Activated effector memory CD4-positive, alpha-beta T cell treated with anti-CD3 and anti-CD28 coated beads, Interleukin-2, amount 50 U/mL, for 16 hours (primary cell): ENCODE results near the gene ELMO3.
A peak's percentile ranks its signal among the peaks of the same experiment; 100 is the strongest.

Source experiments
- DNase-seq: peaks from one replicate; pipeline ENCODE4 v3.0.0-alpha.2; 2020

ELMO3 gene

DNA sequence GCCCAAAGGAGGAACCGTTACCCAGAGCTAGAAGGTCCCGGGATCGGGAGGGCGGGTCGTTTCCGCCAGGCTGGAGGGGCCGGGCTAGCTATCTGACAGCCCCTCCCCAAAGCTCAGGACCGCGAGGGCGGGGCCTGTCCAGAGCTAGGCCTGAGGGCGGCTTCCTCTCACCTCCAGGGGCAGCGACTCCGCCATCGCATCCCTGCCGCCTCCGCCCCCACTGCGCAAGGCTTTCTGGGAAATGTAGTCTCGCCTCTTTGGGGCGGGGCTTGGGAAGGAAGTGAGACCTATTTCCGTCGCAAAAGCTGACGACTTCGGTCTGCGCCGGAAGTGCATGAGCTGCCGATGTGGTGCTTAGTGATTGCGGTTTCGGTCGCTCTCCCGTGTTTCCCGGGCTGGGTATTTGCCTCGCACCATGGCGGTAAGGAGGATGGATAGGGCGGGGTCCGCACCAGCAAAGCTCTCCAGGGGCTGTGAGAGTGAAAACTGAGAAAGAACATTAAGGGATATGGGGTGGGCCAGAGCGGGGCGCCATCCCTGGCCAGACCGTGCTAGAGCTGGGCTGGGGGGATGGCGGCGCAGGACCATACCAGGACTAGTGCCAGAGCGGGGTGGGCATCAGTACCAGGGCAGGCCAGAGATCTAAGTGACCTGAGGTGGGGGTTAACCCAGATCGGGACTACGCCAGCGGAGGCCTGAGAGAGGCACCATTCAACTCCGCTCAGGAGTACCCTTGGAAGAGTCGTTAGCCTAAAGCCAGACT lies 28.1 kb downstream of the ELMO3 start, which contains the start of gene TMEM208:
TMEM208 (plus strand) TSS at position 327 of the 763 bp plus-strand sequence; CDS start at position 416, 89 bp downstream.
- peak; percentile 99 for DNase-seq

DNA sequence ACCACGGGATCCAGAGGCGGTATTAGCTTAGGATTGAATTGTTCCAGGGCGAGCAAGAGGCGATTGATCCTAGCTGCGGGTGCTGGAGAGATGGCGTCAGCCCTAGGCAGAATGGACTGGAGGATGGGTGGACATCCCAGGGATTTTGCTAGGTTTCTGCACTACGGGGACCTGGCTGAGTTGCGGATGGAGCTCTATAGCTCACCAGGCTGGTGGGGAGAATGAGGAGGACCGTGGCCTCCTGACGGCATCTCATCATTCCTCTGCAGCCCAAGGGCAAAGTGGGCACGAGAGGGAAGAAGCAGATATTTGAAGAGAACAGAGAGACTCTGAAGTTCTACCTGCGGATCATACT lies 28.6 kb downstream of the ELMO3 start:
- DNase-seq = no peak

DNA sequence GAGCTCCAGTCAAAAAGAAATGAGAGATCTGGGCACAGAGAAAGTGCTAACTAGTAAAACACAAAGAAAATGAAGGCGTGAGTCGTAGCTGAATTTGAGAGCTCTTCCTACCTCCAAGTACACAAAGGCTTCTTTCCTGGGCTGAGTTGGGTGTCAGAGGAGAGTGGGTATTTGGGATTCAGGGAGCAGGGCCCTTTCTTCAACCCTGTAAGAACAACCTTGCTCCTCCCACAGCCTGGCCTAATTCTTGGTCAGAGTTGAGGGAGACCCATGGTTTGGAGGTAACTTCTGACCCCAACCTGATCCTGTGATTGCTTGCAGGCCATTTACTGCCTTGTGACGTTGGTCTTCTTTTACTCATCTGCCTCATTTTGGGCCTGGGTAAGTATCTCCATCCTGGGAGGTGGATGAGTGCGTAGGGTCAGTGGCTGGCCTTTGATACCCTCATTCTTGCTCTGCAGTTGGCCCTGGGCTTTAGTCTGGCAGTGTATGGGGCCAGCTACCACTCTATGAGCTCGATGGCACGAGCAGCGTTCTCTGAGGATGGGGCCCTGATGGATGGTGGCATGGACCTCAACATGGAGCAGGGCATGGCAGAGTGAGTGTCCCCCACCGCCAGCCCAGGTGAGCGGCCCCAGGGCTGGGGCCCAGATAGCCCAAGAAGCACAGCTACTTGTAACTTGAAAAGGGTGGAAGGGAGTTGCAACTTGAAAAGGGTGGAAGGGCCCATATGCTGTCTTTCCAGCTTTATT lies 29.3 kb downstream of the ELMO3 start:
- DNase-seq = no peak

DNA sequence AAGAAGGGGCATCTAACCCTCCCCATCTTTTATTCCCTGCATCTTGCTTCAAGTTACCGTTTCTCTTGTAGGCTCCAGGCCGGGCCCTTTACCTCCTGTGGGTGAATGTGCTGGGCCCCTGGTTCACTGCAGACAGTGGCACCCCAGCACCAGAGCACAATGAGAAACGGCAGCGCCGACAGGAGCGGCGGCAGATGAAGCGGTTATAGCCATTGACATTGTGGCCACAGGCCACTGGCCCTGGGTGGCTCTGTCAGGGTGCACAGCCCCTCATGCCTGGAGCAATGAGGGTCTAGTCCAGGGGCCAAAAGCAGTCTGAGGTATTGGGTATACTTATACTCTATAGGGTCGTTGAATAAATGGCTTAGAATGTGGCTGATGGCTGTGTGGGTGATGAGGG lies 30.0 kb downstream of the ELMO3 start:
- DNase-seq = no peak

DNA sequence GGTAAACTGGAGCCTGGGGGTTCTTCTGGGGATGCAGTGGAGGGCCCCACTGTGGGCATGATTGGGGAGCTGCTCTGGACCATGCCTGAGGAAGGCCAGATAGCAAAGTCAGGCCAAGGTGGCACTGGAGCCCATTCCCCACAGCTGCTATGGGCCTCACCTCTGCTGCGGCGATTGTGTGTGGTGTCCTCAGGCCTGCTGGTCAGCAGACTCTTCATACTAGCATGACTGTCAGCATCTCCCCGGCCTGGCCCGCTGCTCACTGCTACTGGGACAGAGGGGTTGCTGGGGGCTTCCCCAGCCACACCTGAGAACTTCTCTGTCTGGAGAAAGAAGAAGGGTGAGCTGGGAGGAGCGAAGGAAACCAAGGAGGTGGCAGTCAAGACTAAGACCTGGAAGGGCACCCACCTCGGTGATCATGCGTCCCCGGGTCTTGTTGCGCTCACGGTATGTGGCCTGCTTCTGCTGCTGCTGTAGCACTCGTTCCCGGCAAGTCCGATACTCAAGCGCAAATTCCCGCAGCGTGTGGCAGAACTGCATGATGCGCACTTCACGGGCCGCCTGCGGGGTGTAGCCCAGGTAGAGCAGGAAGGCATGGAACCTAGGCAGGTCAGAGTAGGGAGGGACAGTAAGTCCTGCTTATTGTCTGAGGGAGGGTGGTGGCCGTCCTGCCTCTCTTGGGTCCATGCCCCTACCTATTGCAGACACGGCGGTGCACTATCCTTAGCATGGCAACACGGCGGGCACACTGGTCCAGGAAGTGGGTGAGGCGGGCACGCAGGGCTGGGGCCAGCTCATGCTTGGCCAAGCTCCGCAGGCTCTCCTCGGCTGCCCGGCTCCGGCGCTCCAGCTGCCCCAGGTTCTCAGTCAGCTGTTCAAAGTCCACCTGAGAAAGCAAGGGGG lies 31.2 kb downstream of the ELMO3 start:
- DNase-seq = no peak

DNA sequence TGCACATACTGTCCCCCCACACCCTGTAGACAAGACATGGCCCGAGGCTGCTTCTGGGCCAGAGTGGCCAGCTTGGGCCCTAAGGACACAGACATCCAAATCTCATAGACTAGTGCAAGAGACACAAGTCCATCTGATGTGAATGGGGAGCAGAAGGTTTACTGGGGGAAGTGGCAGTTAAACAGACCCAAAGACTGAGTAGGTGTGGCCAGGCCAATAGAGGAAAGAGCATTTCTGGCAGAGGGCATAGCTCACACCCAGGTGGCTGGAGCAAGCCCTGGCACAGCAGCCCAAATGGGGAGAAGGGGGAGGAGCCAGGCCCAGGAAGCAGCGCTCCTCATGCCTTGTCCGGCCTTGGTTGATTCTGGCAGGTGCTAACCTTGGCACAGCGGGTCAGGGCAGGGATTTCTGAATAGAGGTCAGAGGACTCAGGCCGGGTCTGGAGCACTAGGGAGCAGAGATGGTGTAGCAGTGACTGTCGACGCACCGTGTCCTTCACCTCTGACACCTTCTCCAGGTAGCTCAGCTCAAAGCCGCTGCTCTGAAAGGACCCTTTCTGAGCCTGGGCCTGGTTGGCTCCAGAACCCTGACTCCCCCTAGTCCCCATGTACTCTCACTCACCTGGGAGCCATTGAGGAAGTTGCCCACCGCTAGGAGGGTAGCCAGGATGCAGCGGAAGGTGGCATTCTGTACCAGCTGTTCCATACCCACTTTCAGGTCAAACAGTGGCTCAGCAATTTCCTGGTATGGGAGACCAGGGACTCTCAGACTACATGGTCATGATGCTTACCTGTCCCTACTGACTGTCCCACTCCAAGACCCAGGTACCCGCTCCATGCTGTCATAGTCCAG lies 32.1 kb downstream of the ELMO3 start:
- no peak for DNase-seq

DNA sequence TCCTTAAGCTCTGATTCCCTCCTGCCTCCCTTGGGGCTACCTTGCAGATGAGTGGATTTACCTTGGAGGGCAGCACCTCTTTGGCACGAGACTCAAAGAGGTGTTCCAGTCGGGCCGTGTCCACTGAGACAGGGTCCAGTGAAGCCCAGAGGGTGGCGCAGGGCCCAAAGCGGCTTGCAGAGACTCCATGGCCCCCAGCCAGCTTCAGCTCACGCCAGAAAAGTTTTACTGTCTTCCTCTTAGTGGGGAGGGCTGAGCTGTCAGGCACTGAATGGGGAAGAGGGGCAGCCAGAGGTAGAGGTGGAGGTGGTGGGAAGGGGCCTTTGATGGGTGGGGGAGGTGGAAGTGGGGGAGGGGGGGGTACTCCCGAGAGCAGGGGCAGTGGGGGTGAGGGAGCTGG lies 34.7 kb downstream of the ELMO3 start:
- no peak for DNase-seq

DNA sequence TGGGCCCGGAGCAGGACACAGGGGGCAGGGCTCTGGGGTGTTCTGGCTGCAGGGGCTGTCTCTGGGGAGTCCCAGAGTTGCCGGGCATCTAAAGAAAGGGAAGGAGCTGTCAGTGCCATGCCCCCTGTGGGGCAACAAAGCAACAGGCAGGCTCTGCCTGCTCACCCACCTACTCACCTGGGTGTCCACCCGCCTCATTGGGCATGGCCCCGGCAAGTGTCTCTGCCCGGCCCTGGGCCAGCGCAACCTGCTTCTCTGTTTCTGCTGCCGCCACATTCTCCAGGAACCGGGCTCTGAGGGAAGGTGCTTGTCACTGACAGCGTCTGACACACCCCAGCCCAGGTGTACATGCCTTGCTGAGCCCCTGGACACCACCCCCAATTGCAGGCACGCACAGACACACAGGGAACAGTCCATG lies 35.3 kb downstream of the ELMO3 start:
- DNase-seq = no peak

DNA sequence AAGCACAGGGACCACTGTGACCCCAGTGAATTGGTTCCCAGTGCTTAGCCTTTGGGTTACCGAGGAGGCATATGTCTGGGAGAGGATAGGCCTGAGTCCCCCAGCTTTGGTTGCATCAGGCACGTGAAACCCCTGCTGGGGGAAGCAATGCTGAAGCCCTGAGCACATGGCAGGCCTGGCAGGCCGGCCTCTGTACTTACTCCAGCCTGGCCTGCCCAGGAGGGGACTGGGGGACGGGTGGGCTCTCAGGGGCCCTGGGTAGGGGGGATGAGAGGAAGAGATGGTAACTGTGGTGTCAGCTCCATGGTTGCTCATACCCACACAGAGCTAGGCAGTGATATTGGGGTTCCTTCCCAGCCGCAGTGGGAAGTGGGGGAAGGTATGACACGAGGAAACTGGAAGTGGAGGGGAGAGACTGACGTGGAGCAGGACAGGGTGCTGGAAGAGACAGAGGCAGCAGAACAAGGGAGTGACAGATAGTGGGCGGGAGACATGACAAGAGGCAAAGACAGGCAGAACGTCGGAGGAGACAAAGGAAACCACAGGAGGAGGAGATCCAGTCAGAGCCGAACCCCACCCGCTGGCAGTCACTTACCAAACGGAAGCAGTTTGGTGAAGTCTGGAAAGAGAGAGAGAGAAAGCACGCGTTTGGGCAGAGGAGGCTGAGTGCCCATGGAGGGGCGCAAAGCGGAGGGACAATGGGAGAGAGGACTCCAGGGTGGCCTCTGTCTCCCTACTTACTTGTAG lies 37.1 kb downstream of the ELMO3 start:
- peak; percentile 85 for DNase-seq

DNA sequence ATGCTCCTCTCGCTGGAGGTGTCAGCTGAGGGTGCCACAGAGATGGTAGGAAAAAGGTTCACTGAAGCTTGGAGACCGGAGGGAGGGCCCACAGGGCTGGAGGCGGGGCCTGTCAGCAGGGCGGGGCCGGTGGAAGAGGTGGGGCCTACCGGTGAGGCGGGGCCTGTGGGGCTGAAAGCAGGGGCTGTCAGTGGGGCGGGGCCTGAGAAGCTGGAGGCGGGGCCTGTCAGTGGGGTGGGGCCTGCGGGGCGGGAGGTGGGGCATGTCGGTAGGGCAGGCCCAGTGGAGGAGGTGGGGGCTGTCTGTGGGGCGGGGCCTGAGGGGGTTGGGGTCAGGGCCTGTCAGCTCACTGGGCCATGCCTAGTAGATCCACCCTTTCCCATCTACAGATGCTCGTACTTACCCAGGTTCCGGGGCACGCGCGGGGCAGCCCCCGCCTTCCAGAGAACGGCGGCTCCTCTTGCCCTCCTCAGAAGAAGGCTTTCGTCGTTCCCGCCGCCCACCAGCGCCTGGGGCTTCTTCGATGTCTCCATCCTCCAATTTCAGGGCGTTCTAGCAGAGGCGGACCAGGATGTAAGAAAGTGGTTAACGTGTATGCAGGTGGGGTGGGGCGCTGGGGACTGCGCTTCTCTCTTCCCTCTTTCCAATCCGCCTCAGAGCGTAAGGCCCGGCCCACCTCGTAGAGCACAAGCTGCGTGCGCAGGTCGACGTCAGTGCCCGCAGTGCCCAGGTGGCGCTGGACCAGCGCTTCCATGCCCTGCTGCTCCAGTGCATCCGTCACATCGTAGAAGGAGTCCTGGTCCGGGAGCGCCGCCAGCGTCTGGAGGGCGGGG lies 37.8 kb downstream of the ELMO3 start:
- peak; percentile 91 for DNase-seq

DNA sequence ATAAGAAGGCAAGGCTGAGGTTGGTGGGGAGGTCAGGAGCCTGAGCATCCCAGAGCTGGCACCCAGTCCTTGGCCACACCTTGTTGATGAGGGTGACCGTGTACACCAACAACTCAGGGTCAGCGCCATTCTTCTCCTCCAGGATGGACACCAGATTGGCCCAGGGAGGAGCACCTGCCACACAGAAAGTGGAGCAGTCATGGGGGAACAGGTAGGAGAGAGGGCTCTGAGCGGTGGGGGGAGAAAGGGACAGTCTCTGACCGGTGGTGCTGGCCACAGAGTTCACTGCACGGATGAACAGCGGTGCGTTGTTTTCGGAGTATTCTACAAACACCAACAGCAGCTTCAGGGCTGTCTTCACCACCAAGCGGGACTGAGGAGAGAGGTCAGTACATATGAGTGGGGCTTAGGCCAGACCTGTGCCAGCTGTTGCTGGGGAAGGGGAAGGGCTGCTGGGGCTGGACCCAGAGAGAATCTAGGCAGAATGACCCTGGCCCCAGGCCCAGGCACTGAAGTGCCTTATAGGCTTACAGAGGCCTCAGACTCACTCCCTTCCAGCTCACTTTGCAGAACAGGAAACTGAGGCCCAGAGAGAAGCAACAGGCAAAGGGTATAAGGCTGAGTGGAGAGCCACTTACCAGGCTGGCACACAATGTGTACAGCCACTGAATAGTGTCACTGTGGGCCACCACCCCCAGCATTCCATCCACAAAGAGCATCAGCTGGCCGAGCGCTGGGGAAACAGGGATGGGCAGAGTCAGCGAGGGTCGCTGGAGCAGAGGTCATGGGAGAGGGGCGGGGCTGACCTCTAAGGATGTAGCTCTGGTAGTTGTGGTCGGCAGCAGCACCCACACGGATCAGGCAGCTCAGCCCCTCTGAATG lies 38.7 kb downstream of the ELMO3 start:
- no peak for DNase-seq

DNA sequence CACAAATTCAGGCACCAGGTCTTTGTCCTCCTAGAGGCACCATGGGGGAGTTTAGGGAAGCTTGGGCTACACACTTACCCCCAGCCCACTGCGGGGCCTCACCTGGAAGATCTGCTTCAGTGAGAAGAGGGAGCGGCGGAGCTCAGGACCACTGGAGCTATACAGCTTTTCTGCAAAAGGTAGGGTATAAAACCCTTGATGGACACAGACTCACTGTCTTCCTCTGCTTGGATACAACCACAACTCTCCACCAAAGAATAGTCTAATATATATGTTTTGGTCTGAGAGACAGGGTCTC lies 39.3 kb downstream of the ELMO3 start:
- no peak for DNase-seq

DNA sequence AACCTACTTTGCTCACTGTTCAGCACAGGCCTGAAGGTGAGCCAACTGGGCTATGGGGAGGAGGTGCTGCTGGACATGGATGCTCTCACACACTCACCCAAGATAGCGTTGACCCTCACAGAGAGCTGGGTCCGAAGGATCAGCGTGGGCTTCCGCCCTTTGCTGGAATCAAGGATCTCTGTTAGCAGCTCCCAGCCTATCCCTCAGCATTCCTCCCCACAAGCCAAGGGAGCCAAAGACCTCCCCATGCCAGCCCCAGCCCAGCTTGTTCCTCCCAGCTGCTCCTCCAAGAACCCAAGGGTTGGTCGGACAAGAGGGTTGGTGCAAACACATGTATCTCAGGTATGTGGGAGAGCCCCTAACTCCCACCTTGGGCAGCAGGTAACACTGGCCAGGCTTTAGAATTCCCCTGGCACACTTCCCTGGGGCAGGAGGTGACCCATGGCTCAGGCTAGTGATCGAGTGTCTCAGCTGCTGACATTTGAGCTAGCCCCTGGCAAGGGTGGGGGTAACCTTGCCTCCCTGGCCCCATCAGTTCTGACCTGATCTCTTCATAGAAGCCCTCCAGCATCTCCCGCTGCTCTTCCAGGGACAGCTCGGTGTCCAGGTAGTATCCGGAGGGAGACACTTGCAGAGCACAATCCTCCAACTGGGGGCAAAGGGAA lies 40.0 kb downstream of the ELMO3 start:
- no peak for DNase-seq

DNA sequence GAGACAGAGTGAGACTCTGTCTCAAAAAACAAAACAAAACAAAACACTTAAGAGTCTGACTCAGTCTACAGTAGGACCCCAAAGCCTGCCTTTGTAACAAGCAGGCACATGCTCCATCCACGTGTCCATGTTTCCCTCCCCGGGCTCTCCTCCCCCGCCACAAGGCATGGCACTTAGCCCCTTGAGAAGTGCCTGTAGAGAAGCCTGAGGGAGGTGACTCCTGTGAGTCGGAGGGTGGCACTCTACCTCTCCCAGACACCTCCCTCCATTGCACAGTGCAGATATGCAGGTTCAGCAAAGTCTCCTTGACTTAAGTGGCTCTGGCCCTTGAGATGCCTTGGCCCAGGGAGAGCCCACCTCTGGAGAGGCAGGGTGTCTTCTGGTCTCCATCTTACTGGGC lies 41.6 kb downstream of the ELMO3 start:
- no peak for DNase-seq

DNA sequence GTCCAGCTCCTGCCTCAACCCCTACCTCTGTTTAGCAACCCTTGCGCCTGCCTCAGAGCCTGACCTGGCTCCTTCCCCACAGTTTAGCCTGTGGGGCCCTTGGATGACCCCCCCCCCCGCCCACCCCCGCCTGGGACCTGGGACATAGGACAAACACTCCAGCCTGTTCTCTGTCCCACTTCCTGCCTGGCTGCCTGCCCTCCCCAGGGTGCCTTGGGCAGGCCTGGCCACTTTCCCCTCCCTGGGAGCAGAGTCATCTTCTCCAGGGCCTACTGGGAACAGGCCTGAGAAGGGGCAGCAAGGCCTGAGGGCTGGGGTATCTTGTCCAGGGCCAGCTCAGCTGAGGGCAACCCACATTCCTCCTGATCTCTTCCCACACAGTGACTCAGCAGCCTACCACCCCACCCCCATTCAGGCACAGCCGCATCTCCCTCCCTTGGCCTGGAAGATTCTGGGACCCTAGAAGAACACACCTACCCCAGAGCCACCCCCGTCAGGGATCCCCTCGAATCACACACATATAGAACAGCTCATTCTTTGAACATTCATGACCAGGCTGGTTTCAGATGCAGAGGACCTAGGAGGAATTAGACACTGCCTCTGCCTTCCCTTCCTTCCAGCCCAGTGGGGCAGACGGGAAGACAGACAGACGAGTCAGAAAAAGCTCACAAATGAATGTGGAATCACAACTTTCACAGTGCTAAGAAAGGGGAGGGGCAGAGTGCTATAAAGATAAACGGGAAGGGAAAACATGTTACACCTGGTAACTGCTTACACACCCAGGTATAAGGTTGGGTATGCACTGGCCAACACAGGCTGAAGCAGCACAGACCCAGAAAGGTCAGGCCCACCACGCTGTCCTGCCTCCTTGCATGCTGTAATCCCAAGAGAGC lies 42.3 kb downstream of the ELMO3 start:
- no peak for DNase-seq

DNA sequence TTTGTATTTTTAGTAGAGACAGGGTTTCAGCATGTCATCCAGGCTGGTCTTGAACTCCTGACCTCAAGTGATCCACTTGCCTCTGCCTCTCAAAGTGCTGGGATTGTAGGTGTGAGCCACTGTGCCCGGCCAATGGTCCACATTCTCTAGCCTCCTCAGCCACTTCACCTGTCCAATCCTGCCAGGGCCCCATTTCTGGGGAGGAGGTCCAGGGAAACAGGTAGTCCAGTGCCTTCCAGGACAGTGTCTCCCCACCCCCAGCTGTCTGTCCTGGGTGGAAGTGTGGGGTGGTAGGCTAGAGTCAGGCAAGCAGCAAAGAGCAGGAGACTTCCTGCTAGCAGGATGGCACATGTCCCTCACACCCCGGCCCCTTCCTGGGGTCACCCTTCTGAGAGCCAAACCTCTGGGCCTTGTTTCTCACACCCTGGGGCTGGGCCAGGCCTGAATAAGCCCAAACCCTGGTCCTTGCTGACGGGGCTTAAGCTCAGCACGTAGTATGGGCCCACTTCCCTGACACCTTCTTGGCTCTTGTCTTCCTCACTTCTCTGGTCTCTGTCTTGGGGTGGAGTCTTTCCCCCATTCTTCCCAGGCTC lies 43.3 kb downstream of the ELMO3 start:
- DNase-seq = no peak

DNA sequence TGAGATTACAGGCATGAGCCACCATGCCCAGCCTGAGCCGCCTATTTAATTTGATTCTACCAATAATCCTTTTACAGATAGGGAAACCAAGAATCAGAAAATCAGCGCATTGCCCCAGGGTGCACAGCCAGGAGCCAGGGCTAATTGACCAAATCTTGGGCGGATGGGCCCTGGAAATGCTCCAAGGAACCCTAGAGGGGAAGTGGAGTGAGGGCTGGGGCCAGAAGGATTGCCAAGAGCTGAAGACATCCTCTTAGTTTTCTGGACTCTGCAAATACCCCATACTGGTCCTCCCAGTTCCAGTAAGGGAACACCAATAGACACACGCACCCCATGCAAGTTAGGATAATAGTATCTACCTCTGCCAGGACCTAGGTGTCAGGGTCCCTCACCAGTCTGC lies 44.5 kb downstream of the ELMO3 start:
- DNase-seq = peak; percentile 56
